AG04450 (cell line): Measurements from ENCODE around the gene AGPAT4. TPM values are rescaled to one million over a fixed set of nuclear protein-coding genes. Genes with fewer than 3 reads are reported as not detected.
"Not testable (repeated sequence)": the region's sequence is repeated elsewhere in the genome, so short reads cannot be mapped to it uniquely, and the experiment has no call there.

Experiments
- CTCF ChIA-PET: fragments of 300-600, 350-600 bp; formaldehyde crosslinking; extraction: SDS; loops from one replicate; lab custom pipeline; 2022; ENCODE audit warnings: antibody characterized with exemption, inconsistent platforms; lab: Charles Lee
- POLR2A ChIA-PET: fragments of 350-600 bp; formaldehyde crosslinking; extraction: SDS; loops from one replicate; lab custom pipeline; 2021; ENCODE audit warnings: antibody characterized with exemption, inconsistent platforms; lab: Yijun Ruan, JAX
- DNase-seq: peaks from one replicate; pipeline ENCODE4 v3.0.0-alpha.2; 2011; ENCODE audit warnings: low read depth, low spot score
- H3K27ac ChIP-seq: one replicate; pipeline ENCODE4 v1.5.1; 2012; ENCODE audit warnings: low read depth, low read length, control low read depth
- H3K27me3 ChIP-seq: one replicate; pipeline ENCODE4 v1.6.0; 2012; ENCODE audit warnings: low read length; ENCODE audit not compliant: control insufficient read depth, insufficient read depth
- H3K4me3 ChIP-seq: 2 replicates; pipeline ENCODE4 v1.5.1; 2011; ENCODE audit warnings: mild to moderate bottlenecking, low read depth, low read length, control low read depth
- H3K9me3 ChIP-seq: 2 replicates; pipeline ENCODE4 v1.5.1; 2012; ENCODE audit warnings: low read length; ENCODE audit not compliant: control insufficient read depth, insufficient read depth
- polyA plus RNA-seq: library from polyadenylated mRNA; depleted of rRNA; stranded (reverse); fragments of >200 nt; gene quantifications from 2 replicates; pipeline ENCODE4 v1.2.3, GENCODE V29; 2011
- TF ChIP-seq, protein P1 (sequence below): IDR thresholded peaks from 2 replicates; pipeline ENCODE4 v1.5.1; 2011; ENCODE audit warnings: low read depth, low read length, control low read depth, inconsistent platforms

The AGPAT4 gene
- polyA plus RNA-seq, 1 experiment, result 10.0 TPM

DNA sequence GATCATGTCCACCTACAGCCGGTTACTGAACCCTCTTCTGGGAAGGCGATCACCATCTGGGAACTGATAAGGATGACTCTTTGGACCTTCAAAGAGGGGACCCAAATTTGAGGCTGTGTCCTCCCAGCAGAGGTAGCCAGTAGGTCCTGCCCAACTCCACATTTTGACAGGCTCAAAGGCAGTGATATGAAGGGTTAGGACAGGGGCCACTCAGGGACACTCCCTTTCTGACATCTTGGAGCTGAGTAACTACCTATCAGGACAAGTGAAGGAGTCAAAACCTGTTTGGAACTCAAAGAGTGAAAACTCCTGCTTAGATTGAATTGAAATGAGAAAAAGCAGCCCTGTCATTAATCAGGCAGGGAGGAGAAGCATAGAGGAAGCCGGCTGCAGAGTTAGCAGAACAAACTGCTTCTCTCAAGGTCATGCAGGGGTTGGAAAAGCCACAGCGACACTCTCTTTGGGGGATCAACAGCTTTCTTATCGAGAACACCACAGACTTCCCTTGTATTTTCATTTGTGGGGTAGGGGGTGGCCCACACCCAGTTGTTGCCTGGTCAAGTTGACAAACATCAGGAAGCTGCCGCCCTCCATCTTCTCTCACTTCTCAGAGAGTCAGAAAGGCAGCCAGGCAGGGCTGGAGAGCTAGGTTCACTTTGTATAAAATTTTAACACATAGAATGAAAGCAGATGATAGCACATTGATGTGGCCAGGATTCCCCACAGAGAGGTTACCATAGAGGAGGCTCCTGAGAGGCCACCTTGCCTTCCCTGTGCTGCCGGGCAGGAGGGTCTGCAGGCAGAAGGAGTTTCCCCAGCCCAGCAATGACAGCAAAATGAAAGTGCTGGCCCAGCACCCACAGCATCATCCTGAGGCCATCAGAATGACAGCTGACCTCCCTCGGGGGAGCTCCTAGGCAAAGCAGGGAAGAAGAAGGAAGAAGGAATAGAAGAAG lies 47.6 kb downstream of the AGPAT4 start:
- Histone ChIP-seq H3K27me3 (no peaks in the 10 kb centered on the region), H3K4me3 (no peak overlapping the region), H3K9me3 (no peaks in the 10 kb centered on the region), H3K27ac (no peak overlapping the region)
- CTCF ChIA-PET, result no interaction called here
- TF ChIP-seq, protein P1, sequence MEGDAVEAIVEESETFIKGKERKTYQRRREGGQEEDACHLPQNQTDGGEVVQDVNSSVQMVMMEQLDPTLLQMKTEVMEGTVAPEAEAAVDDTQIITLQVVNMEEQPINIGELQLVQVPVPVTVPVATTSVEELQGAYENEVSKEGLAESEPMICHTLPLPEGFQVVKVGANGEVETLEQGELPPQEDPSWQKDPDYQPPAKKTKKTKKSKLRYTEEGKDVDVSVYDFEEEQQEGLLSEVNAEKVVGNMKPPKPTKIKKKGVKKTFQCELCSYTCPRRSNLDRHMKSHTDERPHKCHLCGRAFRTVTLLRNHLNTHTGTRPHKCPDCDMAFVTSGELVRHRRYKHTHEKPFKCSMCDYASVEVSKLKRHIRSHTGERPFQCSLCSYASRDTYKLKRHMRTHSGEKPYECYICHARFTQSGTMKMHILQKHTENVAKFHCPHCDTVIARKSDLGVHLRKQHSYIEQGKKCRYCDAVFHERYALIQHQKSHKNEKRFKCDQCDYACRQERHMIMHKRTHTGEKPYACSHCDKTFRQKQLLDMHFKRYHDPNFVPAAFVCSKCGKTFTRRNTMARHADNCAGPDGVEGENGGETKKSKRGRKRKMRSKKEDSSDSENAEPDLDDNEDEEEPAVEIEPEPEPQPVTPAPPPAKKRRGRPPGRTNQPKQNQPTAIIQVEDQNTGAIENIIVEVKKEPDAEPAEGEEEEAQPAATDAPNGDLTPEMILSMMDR, result no peak
- DNase-seq, result no peak
- POLR2A ChIA-PET, result no interaction called here

DNA sequence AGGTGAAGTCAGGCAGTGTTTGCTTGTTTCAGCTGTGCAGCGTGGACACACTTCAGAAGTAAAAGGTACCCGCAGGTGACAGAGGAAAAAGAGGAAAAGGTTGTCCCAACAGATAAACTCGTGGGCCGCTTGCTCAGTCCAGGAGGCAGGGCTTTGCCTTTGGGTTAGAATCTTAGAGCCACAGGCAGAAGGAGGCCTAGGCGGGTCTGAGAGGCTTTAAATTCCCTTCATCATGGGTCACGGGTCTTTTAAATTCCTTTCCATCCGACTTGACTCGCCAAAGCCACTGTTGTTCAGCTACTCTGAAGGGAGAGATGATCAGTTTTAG lies 48.2 kb downstream of the AGPAT4 start:
- H3K27ac ChIP-seq, result no peak overlapping the region
- H3K9me3 ChIP-seq, result no peaks in the 10 kb centered on the region
- ChIA-PET POLR2A (no interaction called here), CTCF (no interaction called here)
- no peak for DNase-seq
- no peaks in the 10 kb centered on the region for H3K27me3 ChIP-seq
- TF ChIP-seq, protein P1, result no peak
- H3K4me3 ChIP-seq, result no peak overlapping the region

DNA sequence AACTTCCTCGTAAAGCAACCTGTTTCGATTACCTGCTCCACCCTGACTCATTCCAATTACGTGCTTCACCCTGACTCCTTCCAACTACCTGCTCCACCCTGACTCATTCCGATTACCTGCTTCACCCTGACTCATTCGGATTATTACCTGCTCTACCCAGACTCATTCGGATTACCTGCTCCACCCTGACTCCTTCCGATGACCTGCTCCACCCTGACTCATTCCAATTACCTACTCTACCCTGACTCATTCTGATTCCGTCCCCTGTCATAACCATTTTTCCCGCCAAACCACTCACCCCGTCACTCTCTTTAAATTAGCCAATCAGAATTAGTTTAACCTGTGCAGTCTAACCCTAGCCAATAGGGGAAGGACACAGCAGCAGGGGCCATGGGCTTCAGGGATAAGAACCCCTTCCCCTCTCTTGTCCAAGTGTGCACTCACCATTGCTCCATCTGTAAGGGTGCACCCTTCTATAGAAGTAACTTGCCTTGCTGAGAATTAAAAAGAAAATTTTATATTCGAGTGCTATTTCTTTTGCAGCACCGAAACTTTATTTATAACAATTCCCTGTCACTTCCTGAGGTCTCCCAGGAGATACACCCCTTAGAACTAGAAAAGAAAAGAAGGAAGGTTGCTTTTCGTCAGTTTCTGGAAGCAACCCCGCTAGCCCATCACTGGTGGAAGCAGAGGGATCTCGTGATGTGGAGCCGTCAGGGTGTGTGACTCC lies 48.7 kb downstream of the AGPAT4 start:
- CTCF ChIA-PET, DNase-seq, H3K27ac ChIP-seq, H3K9me3 ChIP-seq, H3K4me3 ChIP-seq, H3K27me3 ChIP-seq, POLR2A ChIA-PET: not testable (repeated sequence)

DNA sequence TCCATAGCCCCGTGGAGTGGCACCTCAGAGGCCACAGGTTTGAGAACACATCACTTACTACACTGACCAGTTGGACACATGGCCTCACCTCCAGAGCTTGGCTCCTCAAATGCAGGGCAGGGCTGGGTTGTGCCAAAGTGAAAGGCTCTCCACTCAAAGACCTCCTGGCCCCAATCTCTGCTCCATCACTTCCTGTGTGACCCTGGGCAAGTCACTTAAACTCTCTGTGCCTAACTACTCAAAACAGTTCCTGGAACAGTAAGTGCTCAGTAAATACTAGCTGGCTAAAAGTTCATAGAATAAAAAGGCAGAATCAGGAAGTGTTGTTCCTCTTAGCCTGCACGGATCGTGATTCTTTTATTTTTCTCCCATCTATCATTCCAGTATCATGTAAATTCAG lies 50.2 kb downstream of the AGPAT4 start:
- no peak overlapping the region for H3K27ac ChIP-seq
- no peak overlapping the region for H3K4me3 ChIP-seq
- no peaks in the 10 kb centered on the region; the same call in 1 of the 2 replicates for H3K9me3 ChIP-seq
- POLR2A ChIA-PET, result no interaction called here
- CTCF ChIA-PET, result interaction anchor here (1.6 kb wide), 1 partner anchor 147 kb away, joined by 4 read pairs; no protein-coding TSS in a partner anchor
- H3K27me3 ChIP-seq, result no peaks in the 10 kb centered on the region
- TF ChIP-seq, protein P1, result no peak
- DNase-seq, result no peak

DNA sequence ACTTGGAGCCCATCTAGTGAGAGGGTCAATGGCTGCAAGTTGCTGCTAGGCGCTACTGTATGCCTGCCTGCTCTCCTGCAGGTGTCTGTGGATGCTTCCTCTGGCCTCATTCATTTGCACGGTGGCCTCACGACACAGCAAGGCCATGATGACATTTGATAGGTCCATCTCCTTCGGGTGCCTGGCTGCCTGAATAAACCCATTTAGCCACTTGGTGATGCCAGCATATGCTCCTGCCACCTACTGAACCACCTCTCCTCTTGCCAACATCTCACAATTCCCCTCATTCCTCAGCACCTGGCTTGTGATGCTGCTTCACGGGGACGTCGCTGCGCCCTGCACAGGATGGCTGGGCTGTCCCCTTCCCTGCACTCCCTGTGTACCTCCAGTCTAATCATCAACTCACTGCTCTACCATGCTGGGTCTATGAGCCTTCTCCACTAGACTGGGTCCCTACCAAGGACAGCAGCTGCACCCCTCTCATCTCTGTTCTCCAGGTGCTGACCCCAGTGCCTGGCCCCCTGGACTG lies 51.1 kb downstream of the AGPAT4 start:
- CTCF ChIA-PET, result interaction anchor here (1.6 kb wide), 1 partner anchor 148 kb away, joined by 4 read pairs; no protein-coding TSS in a partner anchor
- DNase-seq, result no peak
- H3K27me3 ChIP-seq, result no peaks in the 10 kb centered on the region
- H3K27ac ChIP-seq, result no peak overlapping the region
- H3K9me3 ChIP-seq, result no peaks in the 10 kb centered on the region; the same call in 1 of the 2 replicates
- POLR2A ChIA-PET, result no interaction called here
- H3K4me3 ChIP-seq, result no peak overlapping the region
- TF ChIP-seq, protein P1, result no peak
